Memory B cell (primary cell): ENCODE data around the gene EGFL7.

Experiments
- ATAC-seq: fragments of 150-1000 bp; cut with Tn5 transposase; 2 replicates; pipeline ENCODE4 v1.10.0; 2021; ENCODE audit warnings: low read depth, mild to moderate bottlenecking, moderate library complexity
- DNase-seq, 2 donors: peaks; one replicate each; pipeline ENCODE4 v3.0.0; 2022; ENCODE audit warnings: low spot score in 2 of 2
- H3K27ac Mint-ChIP-seq: one replicate; pipeline ENCODE4 v1.8.0; 2022; ENCODE audit warnings: mild to moderate bottlenecking, moderate library complexity, mixed read lengths
- H3K27me3 Mint-ChIP-seq: one replicate; pipeline ENCODE4 v1.8.0; 2022; ENCODE audit warnings: mixed read lengths
- H3K36me3 Mint-ChIP-seq: one replicate; pipeline ENCODE4 v1.8.0; 2022; ENCODE audit warnings: mild to moderate bottlenecking, mixed read lengths
- H3K4me1 Mint-ChIP-seq: one replicate; pipeline ENCODE4 v1.8.0; 2022; ENCODE audit warnings: mixed read lengths
- H3K4me3 Mint-ChIP-seq: one replicate; pipeline ENCODE4 v1.8.0; 2022; ENCODE audit warnings: mild to moderate bottlenecking, moderate library complexity, mixed read lengths
- H3K9me3 Mint-ChIP-seq: one replicate; pipeline ENCODE4 v1.8.0; 2022; ENCODE audit warnings: mixed read lengths

Gene EGFL7

DNA sequence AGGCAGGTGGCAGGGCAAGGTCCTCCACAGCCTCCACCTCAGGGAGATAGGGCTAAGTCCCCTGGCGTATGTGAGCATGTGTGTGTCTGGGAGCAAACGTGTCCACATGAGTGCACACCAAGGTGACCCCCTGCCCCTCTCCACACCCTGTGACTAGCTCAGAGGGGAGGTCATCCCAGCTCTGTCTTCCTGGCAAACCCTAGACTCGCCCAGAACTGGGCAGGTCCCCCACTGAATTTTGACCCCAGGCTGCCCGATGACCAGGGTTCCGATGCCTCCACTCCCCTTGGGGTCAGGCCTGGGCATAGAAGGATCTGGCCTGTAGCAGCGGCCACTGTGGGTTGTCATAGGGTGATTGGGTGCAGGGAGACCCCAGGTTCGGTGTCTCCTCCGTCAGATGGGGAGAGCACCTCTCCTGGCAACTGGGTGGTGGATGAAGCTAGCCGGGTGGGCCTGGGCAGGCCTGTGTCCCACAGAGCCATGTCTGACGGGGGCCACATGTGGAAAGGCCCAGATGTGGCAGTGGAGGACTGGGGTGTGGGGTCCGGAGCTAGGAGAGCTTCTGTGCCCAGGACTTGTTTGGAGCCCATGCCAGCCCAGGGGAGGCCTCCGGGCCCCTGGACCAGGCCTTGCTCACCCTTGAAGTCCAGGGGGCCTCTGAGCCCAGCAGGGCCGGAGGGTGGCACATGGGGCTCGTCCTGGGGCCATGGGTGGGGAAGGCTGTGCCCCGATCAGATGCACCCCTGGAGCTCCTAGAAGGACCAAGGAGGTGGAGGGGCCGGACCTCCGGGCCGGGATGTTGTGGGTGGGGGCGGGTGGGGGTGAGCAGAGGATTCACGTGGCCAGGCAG is 55.9 kb downstream of the EGFL7 start:
- ATAC-seq = no peak
- no peak overlapping the region for H3K27ac Mint-ChIP-seq
- no peaks in the 10 kb centered on the region for H3K9me3 Mint-ChIP-seq
- H3K36me3 Mint-ChIP-seq = peaks cover 8% of the 10 kb centered on the region
- H3K4me3 Mint-ChIP-seq = no peak overlapping the region
- no peak for DNase-seq
- H3K4me1 Mint-ChIP-seq = peaks cover 20% of the 10 kb centered on the region
- H3K27me3 Mint-ChIP-seq = peaks cover 9% of the 10 kb centered on the region

GRCh38 chr9:136719195-136719880 is 56.6 kb downstream of the EGFL7 start:
- Mint-ChIP-seq H3K4me1 (peaks cover 18% of the 10 kb centered on the region), H3K27ac (peak overlapping the region; percentile 24), H3K4me3 (peak overlapping the region; percentile 61), H3K9me3 (no peaks in the 10 kb centered on the region), H3K36me3 (peaks cover 14% of the 10 kb centered on the region), H3K27me3 (peaks cover 6% of the 10 kb centered on the region)
- DNase-seq = no peak
- ATAC-seq = peak; percentile 77

- peaks cover 5% of the 10 kb centered on the region for H3K27me3 Mint-ChIP-seq
- no peak for ATAC-seq
- no peak overlapping the region for H3K27ac Mint-ChIP-seq
- H3K4me3 Mint-ChIP-seq = no peak overlapping the region
- peaks cover 16% of the 10 kb centered on the region for H3K36me3 Mint-ChIP-seq
- peaks cover 16% of the 10 kb centered on the region for H3K4me1 Mint-ChIP-seq
- DNase-seq = no peak
- no peaks in the 10 kb centered on the region for H3K9me3 Mint-ChIP-seq
Observed at GRCh38 chr9:136720251-136720897, 57.7 kb downstream of the EGFL7 start.

- Mint-ChIP-seq H3K9me3 (no peaks in the 10 kb centered on the region), H3K4me1 (peaks cover 16% of the 10 kb centered on the region), H3K27ac (peak overlapping the region; percentile 31), H3K36me3 (peaks cover 17% of the 10 kb centered on the region), H3K27me3 (peaks cover 3% of the 10 kb centered on the region), H3K4me3 (no peak overlapping the region)
- no peak for DNase-seq
- ATAC-seq = no peak
Observed at GRCh38 chr9:136720898-136721338, 58.2 kb downstream of the EGFL7 start.

- H3K27me3 Mint-ChIP-seq = peaks cover 1% of the 10 kb centered on the region
- H3K27ac Mint-ChIP-seq = peak overlapping the region; percentile 31
- DNase-seq (no peak), ATAC-seq (no peak)
- peaks cover 18% of the 10 kb centered on the region for H3K4me1 Mint-ChIP-seq
- H3K4me3 Mint-ChIP-seq = no peak overlapping the region
- no peaks in the 10 kb centered on the region for H3K9me3 Mint-ChIP-seq
- peaks cover 20% of the 10 kb centered on the region for H3K36me3 Mint-ChIP-seq
Observed at GRCh38 chr9:136721339-136722092, 58.8 kb downstream of the EGFL7 start.
